Panc1 (cell line): ENCODE results near the gene ANKRD10.

Experiments used
- POLR2AphosphoS5 ChIP-seq: IDR thresholded peaks from 2 replicates; pipeline ENCODE4 v1.6.1; 2012; ENCODE audit warnings: mild to moderate bottlenecking, low read depth, low read length, moderate library complexity
- TF ChIP-seq, protein P1 (sequence below): fragments of 450-650 bp; IDR thresholded peaks from 2 replicates; pipeline ENCODE4 v1.5.1; 2017; ENCODE audit warnings: mild to moderate bottlenecking

GRCh38 chr13:110945928-110946570 lies 31.2 kb upstream of the ANKRD10 start:
- TF ChIP-seq, protein P1, sequence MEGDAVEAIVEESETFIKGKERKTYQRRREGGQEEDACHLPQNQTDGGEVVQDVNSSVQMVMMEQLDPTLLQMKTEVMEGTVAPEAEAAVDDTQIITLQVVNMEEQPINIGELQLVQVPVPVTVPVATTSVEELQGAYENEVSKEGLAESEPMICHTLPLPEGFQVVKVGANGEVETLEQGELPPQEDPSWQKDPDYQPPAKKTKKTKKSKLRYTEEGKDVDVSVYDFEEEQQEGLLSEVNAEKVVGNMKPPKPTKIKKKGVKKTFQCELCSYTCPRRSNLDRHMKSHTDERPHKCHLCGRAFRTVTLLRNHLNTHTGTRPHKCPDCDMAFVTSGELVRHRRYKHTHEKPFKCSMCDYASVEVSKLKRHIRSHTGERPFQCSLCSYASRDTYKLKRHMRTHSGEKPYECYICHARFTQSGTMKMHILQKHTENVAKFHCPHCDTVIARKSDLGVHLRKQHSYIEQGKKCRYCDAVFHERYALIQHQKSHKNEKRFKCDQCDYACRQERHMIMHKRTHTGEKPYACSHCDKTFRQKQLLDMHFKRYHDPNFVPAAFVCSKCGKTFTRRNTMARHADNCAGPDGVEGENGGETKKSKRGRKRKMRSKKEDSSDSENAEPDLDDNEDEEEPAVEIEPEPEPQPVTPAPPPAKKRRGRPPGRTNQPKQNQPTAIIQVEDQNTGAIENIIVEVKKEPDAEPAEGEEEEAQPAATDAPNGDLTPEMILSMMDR, result no peak
- TF ChIP-seq POLR2AphosphoS5, result no peak
